Left cardiac atrium (tissue), 4 donors: ENCODE results near the gene TMEM63B. TPM values are rescaled to one million over a fixed set of nuclear protein-coding genes. Genes with fewer than 3 reads are reported as not detected.
"Not testable (repeated sequence)": the region's sequence is repeated elsewhere in the genome, so short reads cannot be mapped to it uniquely, and the experiment has no call there.

Source experiments
- ATAC-seq, 2 donors: fragments of 200-7000 bp; cut with Tn5 transposase; one replicate each; pipeline ENCODE4 v1.9.1; 2020; ENCODE audit warnings: mild to moderate bottlenecking in 2 of 2, moderate library complexity in 2 of 2
- DNase-seq: peaks from one replicate; pipeline ENCODE4 v3.0.0-alpha.2; 2020
- intact Hi-C, 2 donors: fragments of 100-400 bp; cut with DNase I; formaldehyde crosslinking; loops; one replicate each; pipeline versions ENCODE4 v1.14.1 to v1.15.1; 2022 to 2023
- long read RNA-seq: library from polyadenylated mRNA; unstranded; transcript quantifications from one replicate; pipeline ENCODE4 v2.0.0, GENCODE V29; 2021
- total RNA-seq, 2 donors: library from RNA; stranded (reverse); fragmentation: NEBNext Ultra II Directional; extraction: Animal tissue kit (Norgen Biotek cat#: 25700); gene quantifications; one replicate each; pipeline ENCODE4 v1.2.1, GENCODE V29; 2021
- donor health status: DM: no; HTN: yes; CAD: no.
- donor health status: DM: no; HTN: yes; CAD: no; lungs with severe emphysema.
- donor health status: DM: yes; HTN: yes; CAD: no.
- donor health status: Dilated cardiomyopathy.

TMEM63B gene
- 10 to 100 TPM; 40.4 to 48.1 TPM for total RNA-seq
- long read RNA-seq, partial matches to known transcripts = 5 of 7 reads
- long read RNA-seq, other reads (novel, unspliced or antisense) = 2 of 7 reads

- DNase-seq = peak; percentile 92
- peak; percentile 96 to 97 for ATAC-seq
- intact Hi-C loops = no loop called here
Observed at GRCh38 chr6:44127186-44128019, at the start of gene TMEM63B, which contains the start of gene MRPL14. Gene TMEM63B (plus strand): TSS chr6:44127554. CDS start chr6:44134585, 7,031 bp downstream. Gene MRPL14 (minus strand): TSS chr6:44127452. CDS start chr6:44116611, 10,841 bp downstream.

- intact Hi-C loops = loop anchor here in 1 of 2 donors (2.0 to 10.0 kb wide), 3 partner anchors 224 to 412 kb away; no protein-coding TSS in a partner anchor
- DNase-seq (no peak), ATAC-seq (no peak)
Observed at GRCh38 chr6:44078219-44078826, 49.0 kb upstream of the TMEM63B start.

GRCh38 chr6:44078827-44079671, 48.3 kb upstream of the TMEM63B start:
- peak; percentile 28 to 29 for ATAC-seq
- intact Hi-C loops = loop anchor here in 1 of 2 donors (1.0 to 10.0 kb wide), 4 partner anchors 224 to 412 kb away; no protein-coding TSS in a partner anchor

GRCh38 chr6:44079672-44080071, 47.7 kb upstream of the TMEM63B start:
- ATAC-seq (no peak), DNase-seq (no peak)
- intact Hi-C loops = loop anchor here (1.0 to 10.0 kb wide), 6 partner anchors 225 to 472 kb away; no protein-coding TSS in a partner anchor

More at GRCh38 chr6:44078827-44079671, 48.3 kb upstream of the TMEM63B start:
- peak; percentile 53 for DNase-seq

GRCh38 chr6:44080561-44081521, 46.5 kb upstream of the TMEM63B start:
- DNase-seq (no peak), ATAC-seq (no peak)
- intact Hi-C loops = loop anchor here (2.0 to 5.0 kb wide), 2 partner anchors 358 to 474 kb away; no protein-coding TSS in a partner anchor

GRCh38 chr6:44081753-44082152, 45.6 kb upstream of the TMEM63B start:
- intact Hi-C loops = loop anchor here (2.0 to 5.0 kb wide), 2 partner anchors 359 to 474 kb away; no protein-coding TSS in a partner anchor
- ATAC-seq = no peak
- no peak for DNase-seq

GRCh38 chr6:44082872-44083321, 44.5 kb upstream of the TMEM63B start:
- DNase-seq (no peak), ATAC-seq (no peak)
- intact Hi-C loops = loop anchor here in 1 of 2 donors (5.0 kb wide), 1 partner anchor 476 kb away; no protein-coding TSS in a partner anchor

GRCh38 chr6:44084231-44085014, 42.9 kb upstream of the TMEM63B start:
- ATAC-seq = peak; percentile 46 to 65
- intact Hi-C loops = loop anchor here in 1 of 2 donors (5.0 kb wide), 1 partner anchor 477 kb away; no protein-coding TSS in a partner anchor
- DNase-seq = peak; percentile 55

GRCh38 chr6:44085219-44085618, 42.1 kb upstream of the TMEM63B start:
- no peak for ATAC-seq
- intact Hi-C loops = no loop called here

GRCh38 chr6:44086931-44087574, 40.3 kb upstream of the TMEM63B start:
- peak; percentile 54 for DNase-seq
- intact Hi-C loops = no loop called here
- peak; percentile 38 to 45 for ATAC-seq

More at GRCh38 chr6:44085219-44085618, 42.1 kb upstream of the TMEM63B start:
- DNase-seq = no peak

- DNase-seq (no peak), ATAC-seq (no peak)
- intact Hi-C loops = no loop called here
Observed at GRCh38 chr6:44087623-44088022, 39.7 kb upstream of the TMEM63B start.

GRCh38 chr6:44088827-44089590, 38.3 kb upstream of the TMEM63B start:
- intact Hi-C loops = no loop called here
- DNase-seq = peak; percentile 13

GRCh38 chr6:44090465-44090864, 36.9 kb upstream of the TMEM63B start:
- intact Hi-C loops = loop anchor here in 1 of 2 donors (10.0 kb wide), 1 partner anchor 174 kb away; the partner anchor contains the start of gene NFKBIE
- ATAC-seq (no peak), DNase-seq (peak; percentile 3)

More at GRCh38 chr6:44088827-44089590, 38.3 kb upstream of the TMEM63B start:
- no peak for ATAC-seq

- not testable (repeated sequence) for DNase-seq, ATAC-seq
- intact Hi-C loops = loop anchor here in 1 of 2 donors (10.0 kb wide), 1 partner anchor 173 kb away; the partner anchor contains the start of gene NFKBIE
Observed at GRCh38 chr6:44091356-44091755, 36.0 kb upstream of the TMEM63B start.
